Measurements from ENCODE around the gene TMEM119. TPM values are rescaled to one million over a fixed set of nuclear protein-coding genes. Genes with fewer than 3 reads are reported as not detected.

The TMEM119 gene
- total and polyA plus RNA-seq, 9 of the 15 experiments (the other 6 are each of a cell fraction or from before 2014, with no cell fraction given) = 0.18 TPM; not detected in 8

- Histone ChIP-seq H3K4me3 (no peak overlapping the region), H3K27me3 (ENCODE audit: control insufficient read depth in 2 of 2, insufficient read depth in 2 of 2, low read length in 2 of 2) (no peaks in the 10 kb centered on the region), H2AFZ (ENCODE audit: low read depth, low read length) (peak overlapping the region; percentile 86), H3K9ac (ENCODE audit: insufficient read depth in 1 of 2, low read depth in 2 of 2, low read length in 2 of 2) (peak overlapping the region in 1 of 2 experiments; percentile 23; a peak in 1 of 4 replicates), H3K9me3 (replicated peaks; ENCODE audit: control insufficient read depth, insufficient read depth, low read depth, low read length) (no peaks in the 10 kb centered on the region), H4K20me1 (replicated peaks; ENCODE audit: control insufficient read depth, insufficient read depth, low read length) (no peaks in the 10 kb centered on the region), H3K27ac (ENCODE audit: extremely low read depth, low read depth, low read length) (peak overlapping the region; percentile 51; the same call in 2 of the 3 replicates), H3K9me1 (ENCODE audit: control insufficient read depth, insufficient read depth, low read length) (no peaks in the 10 kb centered on the region), H3K79me2 (ENCODE audit: control insufficient read depth, insufficient read depth, low read length) (no peaks in the 10 kb centered on the region), H3K4me1 (replicated peaks in 1 of 2; ENCODE audit: control insufficient read depth in 2 of 2, insufficient read depth in 2 of 2, low read length in 2 of 2) (peaks cover 16 to 24% of the 10 kb centered on the region in 2 experiments; a peak in 3 of 5 replicates), H3K36me3 (ENCODE audit: control insufficient read depth, insufficient read depth, low read length) (no peaks in the 10 kb centered on the region), H3K4me2 (ENCODE audit: insufficient read depth, low read length) (peak overlapping the region; percentile 38)
- ChIA-PET CTCF (ENCODE audit: low intra/inter-chr PET ratio) (no interaction called here), POLR2A (interaction anchor here (0.6 to 1.1 kb wide), 4 partner anchors 9 to 779 kb away, joined by 3 to 5 read pairs (median 4); no protein-coding TSS in a partner anchor)
- ATAC-seq (no peak; the same call in 2 of the 3 replicates), DNase-seq (ENCODE audit: extremely low read depth in 1 of 4, low spot score in 3 of 4) (no peak), FAIRE-seq (peak; percentile 71)
- BruUV-seq (replicated peaks) = no TSS peak
- in situ Hi-C loops (cut with MboI) = no loop called here
- WGBS (ENCODE audit: insufficient coverage, low coverage, missing lambda C conversion rate) = 71% methylated on average over 10 of the region's 10 CpGs
- intact Hi-C loops (cut with micrococcal nuclease) = no loop called here
- TF ChIP-seq POLR3A (IDR thresholded peaks at IDR 0.05; ENCODE audit: borderline replicate concordance, extremely low read depth, insufficient read depth, insufficient read length) = no peak
- TF ChIP-seq NFE2L1 (tag; IDR thresholded peaks at IDR 0.05; ENCODE audit: borderline replicate concordance, low read depth) = no peak
- no peak for TF ChIP-seq ZC3H11A (IDR thresholded peaks at IDR 0.05; ENCODE audit: low read depth, low read length)
- TF ChIP-seq ZNF655 (CRISPR knock-in tag; IDR thresholded peaks at IDR 0.05) = no peak
- TF ChIP-seq ZFPM2 (CRISPR knock-in tag; IDR thresholded peaks at IDR 0.05) = no peak
- no peak for TF ChIP-seq POLR2A (conservative IDR thresholded peaks at IDR 0.05)
- TF ChIP-seq ATF1 (CRISPR knock-in tag; IDR thresholded peaks at IDR 0.05) = no peak
- TF ChIP-seq ATF1 (tag; IDR thresholded peaks at IDR 0.05) = no peak
- no peak for TF ChIP-seq ZFX (CRISPR knock-in tag; IDR thresholded peaks at IDR 0.05)
- TF ChIP-seq MAFG (tag; conservative IDR thresholded peaks at IDR 0.05) = peak; percentile 19; the same call in 1 of the 2 replicates
- no peak for TF ChIP-seq RERE (CRISPR knock-in tag; IDR thresholded peaks at IDR 0.05; ENCODE audit: borderline replicate concordance)
- no peak for TF ChIP-seq NRF1 (conservative IDR thresholded peaks at IDR 0.05 in 1 of 2, IDR thresholded peaks at IDR 0.05 in 1 of 2)
- TF ChIP-seq ZNF507 (tag; conservative IDR thresholded peaks at IDR 0.05) = no peak
- TF ChIP-seq CEBPG (CRISPR knock-in tag; IDR thresholded peaks at IDR 0.05) = peak; percentile 82
- peak; percentile 63 to 71 for TF ChIP-seq CEBPG (tag; conservative IDR thresholded peaks at IDR 0.05 in 1 of 2, IDR thresholded peaks at IDR 0.05 in 1 of 2)
- no peak for TF ChIP-seq NR2F6 (CRISPR knock-in tag; IDR thresholded peaks at IDR 0.05)
- no peak for TF ChIP-seq ZFP36 (IDR thresholded peaks at IDR 0.05; ENCODE audit: low read depth, low read length, partially characterized antibody)
- TF ChIP-seq RFX5 (IDR thresholded peaks at IDR 0.05; ENCODE audit: low read depth, low read length) = no peak
Measured at GRCh38 chr12:108620236-108620879, 22.5 kb upstream of the TMEM119 start.
